Osteoblast (primary cell): ENCODE data around the gene SH3RF1. TPM values are rescaled to one million over a fixed set of nuclear protein-coding genes. Genes with fewer than 3 reads are reported as not detected.

Experiments used
- DNase-seq: peaks from one replicate; pipeline ENCODE4 v3.0.0; 2011; ENCODE audit warnings: low spot score, mixed read lengths; ENCODE audit not compliant: insufficient read length; ENCODE audit errors: missing footprints
- H2AFZ ChIP-seq: 2 replicates; pipeline ENCODE4 v1.6.0; 2011; ENCODE audit warnings: mild to moderate bottlenecking, low read length
- H3K27ac ChIP-seq: 2 replicates; pipeline ENCODE4 v1.5.1; 2011; ENCODE audit warnings: mild to moderate bottlenecking, low read depth, low read length, moderate library complexity
- H3K27me3 ChIP-seq: 2 replicates; pipeline ENCODE4 v1.6.0; 2012; ENCODE audit warnings: mild to moderate bottlenecking, control low read depth, inconsistent platforms, low read length, moderate library complexity; ENCODE audit not compliant: insufficient read depth
- H3K36me3 ChIP-seq: 2 replicates; pipeline ENCODE4 v1.5.1; 2011; ENCODE audit warnings: mild to moderate bottlenecking, low read length, control low read depth, moderate library complexity; ENCODE audit not compliant: insufficient read depth
- H3K4me1 ChIP-seq: 2 replicates; pipeline ENCODE4 v1.5.1; 2011; ENCODE audit warnings: mild to moderate bottlenecking, low read length, control low read depth, moderate library complexity; ENCODE audit not compliant: insufficient read depth
- H3K4me2 ChIP-seq: 2 replicates; pipeline ENCODE4 v1.6.0; 2011; ENCODE audit warnings: mild to moderate bottlenecking, low read length; ENCODE audit not compliant: insufficient read depth
- H3K4me3 ChIP-seq: fragments of 200-600 bp; sonication (generic); 3 replicates; pipeline ENCODE4 v1.5.1; 2012; ENCODE audit warnings: mild to moderate bottlenecking, low read length, inconsistent platforms; ENCODE audit not compliant: insufficient read depth
- H3K79me2 ChIP-seq: 2 replicates; pipeline ENCODE4 v1.6.0; 2012; ENCODE audit warnings: mild to moderate bottlenecking, low read length, control low read depth, inconsistent platforms; ENCODE audit not compliant: insufficient read depth
- H3K9me3 ChIP-seq: 2 replicates; pipeline ENCODE4 v1.5.1; 2011; ENCODE audit warnings: low read depth, low read length, control low read depth
- H4K20me1 ChIP-seq: 2 replicates; pipeline ENCODE4 v1.6.0; 2012; ENCODE audit warnings: mild to moderate bottlenecking, low read length, control low read depth; ENCODE audit not compliant: insufficient read depth
- total RNA-seq: library from RNA; depleted of rRNA; stranded (reverse); fragments of >200 nt; gene quantifications from 2 replicates; pipeline ENCODE4 v1.2.3, GENCODE V29; 2012
- TF ChIP-seq, protein P1 (sequence below): IDR thresholded peaks from 2 replicates; pipeline ENCODE4 v1.5.1; 2011; ENCODE audit warnings: mild to moderate bottlenecking, low read depth, low read length, moderate library complexity; ENCODE audit errors: extremely low read depth

SH3RF1 gene
- total RNA-seq, 1 donor, result 37.6 TPM

GRCh38 chr4:169210504-169211118 lies 60.1 kb downstream of the SH3RF1 start:
- TF ChIP-seq, protein P1, sequence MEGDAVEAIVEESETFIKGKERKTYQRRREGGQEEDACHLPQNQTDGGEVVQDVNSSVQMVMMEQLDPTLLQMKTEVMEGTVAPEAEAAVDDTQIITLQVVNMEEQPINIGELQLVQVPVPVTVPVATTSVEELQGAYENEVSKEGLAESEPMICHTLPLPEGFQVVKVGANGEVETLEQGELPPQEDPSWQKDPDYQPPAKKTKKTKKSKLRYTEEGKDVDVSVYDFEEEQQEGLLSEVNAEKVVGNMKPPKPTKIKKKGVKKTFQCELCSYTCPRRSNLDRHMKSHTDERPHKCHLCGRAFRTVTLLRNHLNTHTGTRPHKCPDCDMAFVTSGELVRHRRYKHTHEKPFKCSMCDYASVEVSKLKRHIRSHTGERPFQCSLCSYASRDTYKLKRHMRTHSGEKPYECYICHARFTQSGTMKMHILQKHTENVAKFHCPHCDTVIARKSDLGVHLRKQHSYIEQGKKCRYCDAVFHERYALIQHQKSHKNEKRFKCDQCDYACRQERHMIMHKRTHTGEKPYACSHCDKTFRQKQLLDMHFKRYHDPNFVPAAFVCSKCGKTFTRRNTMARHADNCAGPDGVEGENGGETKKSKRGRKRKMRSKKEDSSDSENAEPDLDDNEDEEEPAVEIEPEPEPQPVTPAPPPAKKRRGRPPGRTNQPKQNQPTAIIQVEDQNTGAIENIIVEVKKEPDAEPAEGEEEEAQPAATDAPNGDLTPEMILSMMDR, result no peak
- Histone ChIP-seq H3K4me3 (no peak overlapping the region), H3K4me1 (peaks cover 47% of the 10 kb centered on the region), H3K4me2 (no peak overlapping the region), H3K27ac (no peak overlapping the region), H3K79me2 (peaks cover 92% of the 10 kb centered on the region), H4K20me1 (peaks cover 38% of the 10 kb centered on the region), H3K9me3 (no peaks in the 10 kb centered on the region), H3K36me3 (peaks cover 21% of the 10 kb centered on the region), H2AFZ (no peak overlapping the region), H3K27me3 (no peaks in the 10 kb centered on the region)
- no peak for DNase-seq

DNA sequence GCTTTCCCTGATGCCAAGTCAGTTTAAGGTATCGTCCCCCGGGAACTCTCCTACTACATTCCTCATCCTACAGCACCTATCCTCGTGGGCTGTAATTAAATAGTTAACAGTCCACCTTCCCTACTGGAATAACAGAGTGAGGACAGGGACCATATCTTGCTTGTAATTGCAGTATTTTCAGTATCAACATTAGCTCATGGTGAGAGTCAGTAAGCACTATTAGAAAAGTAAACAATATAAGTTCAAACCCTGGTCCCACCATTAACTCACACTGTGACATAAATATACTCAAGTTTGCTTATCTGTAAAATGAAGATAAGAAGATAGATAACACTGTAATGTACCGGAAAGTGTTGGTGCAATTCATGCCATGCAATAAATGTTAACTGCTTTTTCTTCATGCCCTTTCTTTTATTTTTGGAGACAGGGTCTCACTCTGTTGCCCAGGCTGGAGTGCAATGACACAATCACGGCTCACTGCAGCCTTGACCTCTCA lies 61.3 kb downstream of the SH3RF1 start:
- no peak overlapping the region for H3K4me3 ChIP-seq
- TF ChIP-seq, protein P1, result no peak
- peaks cover 41% of the 10 kb centered on the region for H4K20me1 ChIP-seq
- H3K9me3 ChIP-seq, result no peaks in the 10 kb centered on the region
- H3K36me3 ChIP-seq, result peaks cover 11% of the 10 kb centered on the region
- H3K4me2 ChIP-seq, result no peak overlapping the region
- H3K27me3 ChIP-seq, result no peaks in the 10 kb centered on the region
- DNase-seq, result no peak
- H3K4me1 ChIP-seq, result peaks cover 59% of the 10 kb centered on the region
- H3K27ac ChIP-seq, result no peak overlapping the region
- H2AFZ ChIP-seq, result no peak overlapping the region
- peaks cover 91% of the 10 kb centered on the region for H3K79me2 ChIP-seq

GRCh38 chr4:169208516-169208915 lies 62.2 kb downstream of the SH3RF1 start:
- Histone ChIP-seq H3K4me2 (no peak overlapping the region), H3K4me3 (no peak overlapping the region), H3K9me3 (no peaks in the 10 kb centered on the region), H3K27me3 (no peaks in the 10 kb centered on the region), H2AFZ (no peak overlapping the region), H3K27ac (peak overlapping the region; percentile 34), H3K79me2 (peaks cover 91% of the 10 kb centered on the region), H3K36me3 (peaks cover 5% of the 10 kb centered on the region), H3K4me1 (peaks cover 68% of the 10 kb centered on the region), H4K20me1 (peaks cover 39% of the 10 kb centered on the region)
- DNase-seq, result peak; percentile 15
- TF ChIP-seq, protein P1, result no peak

- Histone ChIP-seq H4K20me1 (peaks cover 39% of the 10 kb centered on the region), H3K4me3 (no peak overlapping the region), H3K27ac (peak overlapping the region; percentile 20), H3K36me3 (peaks cover 5% of the 10 kb centered on the region), H2AFZ (no peak overlapping the region), H3K9me3 (no peaks in the 10 kb centered on the region), H3K27me3 (no peaks in the 10 kb centered on the region), H3K4me1 (peaks cover 65% of the 10 kb centered on the region), H3K4me2 (no peak overlapping the region), H3K79me2 (peaks cover 91% of the 10 kb centered on the region)
- TF ChIP-seq, protein P1, result no peak
- DNase-seq, result no peak
Measured at GRCh38 chr4:169208090-169208455, 62.7 kb downstream of the SH3RF1 start.
